ENCODE results near the gene CD38.

- TF ChIP-seq POLR2A (IDR thresholded peaks at IDR 0.05) (no peak), CTCF (IDR thresholded peaks at IDR 0.05) (no peak)
Observed at GRCh38 chr4:15885422-15885821, 107.3 kb downstream of the CD38 start.
